HTERT RPE-1 (cell line): ENCODE results near the gene GRIK4.

Experiments
- in situ Hi-C: fragments of 300-500 bp; cut with MboI; formaldehyde crosslinking; loops from 4 replicates; pipeline ENCODE4 v1.14.3; 2020; ENCODE audit warnings: low sequenced_read_pairs

Gene GRIK4

GRCh38 chr11:120547316-120547715 lies 35.8 kb downstream of the GRIK4 start:
- in situ Hi-C loops = no loop called here

DNA sequence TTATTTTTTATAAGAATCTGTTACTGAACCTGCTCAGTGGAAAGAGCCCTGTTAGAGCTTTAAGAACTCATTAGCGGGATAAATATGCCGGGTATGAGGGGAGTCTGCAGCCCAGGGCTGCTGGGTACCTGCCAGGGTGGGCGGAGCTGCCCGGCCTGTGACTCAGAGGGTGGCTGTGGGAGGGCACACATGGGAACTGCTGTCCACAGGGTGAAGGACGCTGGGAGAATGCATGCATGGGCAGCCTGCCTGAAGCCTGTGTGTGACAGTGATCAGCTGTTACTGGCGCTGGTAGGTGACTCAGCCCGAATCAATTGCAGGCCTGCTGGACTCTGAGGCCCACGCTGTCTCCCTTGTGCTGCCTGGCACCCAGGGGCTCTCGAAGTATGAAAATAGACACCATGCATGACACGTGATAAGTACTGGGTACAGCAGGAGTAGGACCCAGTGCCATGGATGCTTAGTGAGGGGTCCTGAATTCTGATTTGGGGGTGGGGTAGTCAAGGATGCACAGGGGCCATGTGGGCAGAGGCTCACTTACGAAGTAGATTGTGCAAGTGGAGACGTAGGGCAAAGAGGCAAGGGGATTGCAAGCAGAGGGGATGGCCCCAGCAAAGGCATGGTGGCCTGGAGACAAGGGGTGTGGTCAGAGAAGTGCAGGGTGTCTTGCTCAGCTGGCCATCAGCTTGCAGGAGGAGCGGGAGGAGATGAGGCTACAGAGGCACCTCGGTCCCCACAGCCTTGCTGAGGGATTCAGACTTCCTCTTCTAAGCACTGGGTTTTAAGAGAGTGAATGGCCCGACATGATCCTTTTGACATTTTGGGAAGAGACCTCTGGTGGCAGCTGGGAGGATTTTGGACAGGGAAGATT lies 36.5 kb downstream of the GRIK4 start:
- in situ Hi-C loops = no loop called here

GRCh38 chr11:120548682-120549209 lies 37.2 kb downstream of the GRIK4 start:
- in situ Hi-C loops = no loop called here

- in situ Hi-C loops = no loop called here
Measured at GRCh38 chr11:120549346-120549745, 37.8 kb downstream of the GRIK4 start.

DNA sequence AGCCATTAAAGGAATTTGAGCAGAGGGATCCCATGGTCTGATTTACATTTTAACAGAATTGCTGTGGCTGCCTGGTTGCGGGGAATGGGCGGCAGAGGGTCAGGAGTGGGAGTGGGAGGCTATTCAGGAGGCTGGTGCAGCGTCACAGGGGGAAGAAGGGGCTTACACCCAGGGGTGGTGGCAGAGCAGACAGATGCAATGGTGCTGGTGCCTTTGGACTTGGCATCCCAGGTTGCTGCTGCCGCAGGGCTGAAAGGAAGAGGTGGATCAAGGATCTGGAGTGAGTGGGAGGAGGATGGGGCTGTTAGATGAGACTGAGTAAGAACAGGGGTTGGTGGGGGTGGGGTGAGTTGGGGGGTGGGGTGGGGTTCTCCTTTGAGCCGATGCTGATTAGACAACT lies 38.5 kb downstream of the GRIK4 start:
- in situ Hi-C loops = no loop called here

DNA sequence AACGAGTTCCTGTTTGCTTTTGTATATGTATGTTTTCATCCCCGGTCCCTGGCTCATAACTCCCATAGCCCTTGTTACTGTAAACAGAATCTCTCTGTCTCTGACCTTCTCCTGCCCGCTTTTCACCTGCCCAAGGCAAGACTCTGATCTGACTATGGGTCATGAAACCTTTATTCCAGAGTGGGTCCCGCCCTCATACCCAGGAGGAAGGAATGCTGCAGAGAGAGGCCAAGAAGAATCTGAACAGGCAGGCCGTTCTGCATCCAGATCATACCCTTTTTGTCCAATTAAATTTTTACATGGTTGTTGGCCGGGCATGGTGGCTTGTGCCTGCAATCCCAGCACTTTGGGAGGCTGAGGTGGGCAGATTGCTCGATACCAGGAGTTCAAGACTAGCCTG lies 39.6 kb downstream of the GRIK4 start:
- in situ Hi-C loops = no loop called here

DNA sequence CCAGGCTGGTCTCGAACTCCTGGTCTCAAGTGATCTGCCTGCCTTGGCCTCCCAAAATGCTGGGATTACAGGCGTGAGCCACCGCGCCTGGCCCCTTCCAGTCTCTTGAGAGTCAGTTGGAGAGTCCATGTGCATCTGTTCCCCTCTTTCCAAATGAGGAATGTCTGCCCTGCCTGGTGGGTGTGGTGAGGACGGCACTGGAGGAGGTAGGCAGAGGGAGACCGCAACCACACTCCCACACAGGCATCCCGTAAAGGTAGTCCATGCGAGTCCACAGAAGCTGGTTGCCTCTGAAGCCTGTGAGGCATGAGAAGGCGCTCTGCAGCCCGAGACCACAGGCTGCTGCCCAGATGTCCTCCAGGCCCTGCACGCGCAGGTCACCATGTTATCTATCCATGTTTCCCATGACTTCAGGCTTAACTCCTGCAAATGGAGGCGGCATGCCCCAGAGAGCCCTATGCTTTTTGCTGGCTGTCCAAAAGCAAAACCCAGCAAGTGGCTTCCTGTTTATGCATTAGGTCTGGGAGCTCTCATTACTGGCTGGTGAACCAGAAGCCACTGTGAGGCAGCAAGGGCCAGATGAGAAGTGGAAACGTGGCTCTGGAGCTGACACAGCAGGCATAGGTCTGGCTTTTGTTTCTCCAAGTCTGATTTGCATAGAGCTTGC lies 43.4 kb downstream of the GRIK4 start:
- in situ Hi-C loops = no loop called here

DNA sequence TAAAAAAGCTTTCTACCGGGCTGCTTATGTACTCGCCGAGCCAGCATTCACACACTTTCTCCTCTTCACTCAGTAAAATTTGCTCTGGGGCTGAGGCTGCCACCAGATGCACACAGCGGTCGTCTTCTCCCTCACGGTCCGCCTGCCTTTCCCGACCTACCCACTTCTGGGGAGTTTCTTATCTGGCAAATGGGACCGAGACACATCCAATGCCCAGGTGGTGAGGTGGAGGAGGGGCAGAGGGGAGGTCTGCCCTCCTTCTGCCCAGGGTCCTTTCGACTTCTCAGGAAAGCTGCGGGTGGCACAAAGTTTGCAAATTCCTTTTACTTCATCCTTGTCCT lies 43.9 kb downstream of the GRIK4 start:
- in situ Hi-C loops = no loop called here

DNA sequence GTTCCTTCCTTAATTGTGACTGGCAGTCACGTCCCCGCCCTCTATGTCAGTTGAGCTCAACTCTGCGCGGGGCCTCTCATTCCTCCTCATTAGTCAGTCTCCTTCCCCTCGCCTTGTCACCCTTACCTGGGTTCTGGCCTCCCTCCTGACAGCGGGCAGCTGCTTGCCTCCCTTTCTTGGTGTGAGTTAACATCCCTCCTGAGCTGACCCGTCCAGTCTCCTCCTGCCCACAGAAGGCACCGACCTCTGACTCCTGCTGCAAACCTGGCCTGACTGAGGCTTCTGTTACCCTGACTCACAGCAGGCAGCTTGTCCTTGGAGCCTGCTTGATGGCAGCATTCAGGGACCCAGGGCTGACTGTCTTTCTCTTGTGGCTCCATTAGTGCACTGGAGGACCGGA lies 45.2 kb downstream of the GRIK4 start:
- in situ Hi-C loops = no loop called here

DNA sequence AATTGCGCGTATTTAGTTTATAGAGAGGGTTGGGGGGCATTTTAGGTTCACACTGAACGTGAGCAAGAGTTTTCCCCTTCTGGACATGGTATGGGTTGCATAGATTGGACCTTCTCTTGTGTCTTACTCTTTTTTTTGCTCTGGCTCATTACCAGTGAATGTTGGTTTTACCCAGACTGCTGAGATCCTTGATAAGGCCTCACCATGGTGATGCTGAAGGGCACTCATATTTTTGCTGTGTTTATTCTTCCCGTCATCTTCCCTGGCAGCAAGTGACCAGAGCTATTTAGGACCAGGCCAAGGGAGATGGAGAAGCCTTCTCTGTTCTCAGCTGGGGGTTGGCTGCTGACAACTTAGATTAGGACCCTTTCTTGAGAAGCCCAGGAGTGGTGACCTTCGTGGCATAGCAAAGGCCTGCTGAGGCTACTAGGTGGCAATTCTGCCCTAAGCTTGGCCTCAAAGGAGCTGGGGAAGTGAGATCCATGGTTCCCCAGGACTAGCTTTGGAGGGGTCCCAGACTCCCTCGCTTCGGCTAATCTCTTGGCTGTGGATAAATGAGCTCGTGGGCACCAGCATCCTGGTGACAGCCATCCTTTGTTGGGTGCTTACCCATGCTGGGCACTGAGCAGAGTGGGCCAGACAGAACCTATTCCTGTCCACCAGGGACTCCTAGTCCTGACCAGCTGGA lies 47.3 kb downstream of the GRIK4 start:
- in situ Hi-C loops = no loop called here

DNA sequence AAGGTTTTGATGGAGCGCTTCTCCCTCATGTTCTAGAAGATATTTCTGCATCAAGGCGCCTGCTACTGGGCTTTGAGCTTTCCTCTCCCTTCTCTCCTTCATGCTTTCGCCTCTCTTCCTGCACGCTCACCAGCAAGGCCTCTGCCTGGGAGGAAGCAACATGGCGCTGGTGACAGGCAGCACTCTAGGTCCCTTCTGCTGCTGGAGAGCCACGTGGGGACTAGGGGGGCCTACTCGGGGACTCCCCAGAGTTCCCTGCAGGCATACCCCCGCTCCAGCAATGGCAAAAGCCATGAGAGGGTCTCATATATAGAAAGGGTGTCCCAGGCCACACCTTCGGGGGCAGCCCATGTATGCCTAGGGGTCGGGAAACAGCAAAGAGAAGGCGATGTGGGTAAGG lies 49.7 kb downstream of the GRIK4 start:
- in situ Hi-C loops = no loop called here

GRCh38 chr11:120562806-120563425 lies 51.4 kb downstream of the GRIK4 start:
- in situ Hi-C loops = no loop called here

DNA sequence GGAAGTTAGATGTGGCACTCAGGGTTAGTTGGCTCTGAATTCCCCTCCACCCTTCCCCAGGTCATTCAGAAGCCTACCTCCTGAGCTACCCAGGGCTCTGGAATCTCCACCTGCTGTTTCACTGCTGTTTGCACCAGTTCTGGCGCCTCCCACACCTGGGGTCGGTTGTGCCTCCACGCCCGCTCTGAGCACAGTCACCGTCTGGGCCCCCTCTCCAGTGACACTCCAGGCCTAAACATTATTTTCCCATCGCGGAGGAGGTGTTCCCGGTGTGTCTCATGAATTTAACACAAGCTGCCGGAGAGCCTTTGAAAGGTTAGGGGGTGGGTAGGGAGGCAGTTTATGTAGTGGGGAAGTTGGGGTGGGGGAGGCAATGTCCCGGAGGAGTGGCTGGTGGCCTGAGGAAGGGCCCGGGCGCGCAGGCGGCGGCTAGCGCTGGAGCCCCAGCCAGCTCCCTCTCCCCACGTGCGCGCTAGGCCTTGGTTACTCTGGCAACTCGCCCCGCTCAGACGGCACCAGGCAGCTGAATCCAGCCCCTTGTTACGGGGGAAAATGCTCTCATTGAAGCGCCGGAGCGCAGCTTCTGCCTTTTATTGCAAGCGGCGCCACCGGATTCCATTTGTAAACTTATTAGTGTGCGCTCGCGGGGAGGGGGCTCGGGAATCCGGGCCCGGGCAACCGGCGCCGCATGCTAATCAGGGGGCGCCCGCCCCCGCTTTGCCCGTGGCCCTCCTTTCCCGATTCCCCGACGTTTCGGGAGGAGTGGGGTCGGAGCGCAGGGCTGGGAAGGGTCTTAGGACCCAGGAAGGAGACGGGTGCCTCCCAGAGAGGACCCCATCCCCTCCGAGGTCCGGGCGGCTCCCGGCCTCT lies 52.4 kb downstream of the GRIK4 start:
- in situ Hi-C loops = no loop called here

- in situ Hi-C loops = no loop called here
Measured at GRCh38 chr11:120564573-120565311, 53.2 kb downstream of the GRIK4 start.

GRCh38 chr11:120565466-120566155 lies 54.1 kb downstream of the GRIK4 start:
- in situ Hi-C loops = no loop called here

GRCh38 chr11:120566176-120566575 lies 54.6 kb downstream of the GRIK4 start:
- in situ Hi-C loops = no loop called here

DNA sequence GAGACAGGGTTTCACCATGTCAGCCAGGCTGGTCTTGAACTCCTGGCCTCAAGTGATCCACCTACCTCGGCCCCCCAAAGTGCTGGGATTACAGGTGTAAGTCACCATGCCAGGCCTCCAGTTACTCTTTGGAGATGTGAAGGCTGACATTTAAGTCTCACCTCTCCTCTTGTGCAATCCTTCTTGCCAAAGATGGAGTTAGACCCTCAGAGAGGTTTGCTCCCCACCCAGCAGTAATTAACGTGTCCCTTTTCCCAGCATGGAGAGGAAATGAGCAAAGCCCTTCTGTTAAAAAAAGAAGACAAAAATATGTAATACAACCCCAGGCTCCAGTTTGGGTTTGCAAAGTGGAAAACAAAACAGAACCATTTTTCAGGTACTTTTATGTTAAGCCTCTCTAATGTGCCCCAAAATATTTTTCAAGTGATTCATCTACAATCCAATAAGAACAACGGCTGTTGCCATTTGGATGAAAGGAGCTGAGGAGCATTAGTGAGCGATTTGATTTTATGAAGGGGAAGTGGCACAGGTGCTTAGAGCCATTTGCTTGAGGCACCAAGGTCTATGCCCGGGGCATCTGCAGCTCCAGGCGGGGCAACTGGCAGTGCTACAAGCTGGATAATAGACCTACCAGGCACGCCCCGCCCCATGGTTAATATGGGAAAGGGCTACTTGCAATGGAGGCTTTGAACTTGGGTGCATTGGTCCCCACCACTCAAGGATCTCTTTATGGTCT lies 57.2 kb downstream of the GRIK4 start:
- in situ Hi-C loops = no loop called here

GRCh38 chr11:120569861-120570260 lies 58.3 kb downstream of the GRIK4 start:
- in situ Hi-C loops = no loop called here
